HG02852 (cell line): ENCODE measurements around the gene STK40.

ENCODE experiments used
- ATAC-seq: cut with Tn5 transposase; IDR thresholded peaks from one replicate; pipeline ENCODE4 v1.9.1; 2021; ENCODE audit warnings: mild to moderate bottlenecking, moderate library complexity; ENCODE audit not compliant: unreplicated experiment

Gene STK40

GRCh38 chr1:36385410-36386264 lies at the start of gene STK40:
Gene STK40 (minus strand): TSS chr1:36385924. CDS start chr1:36361332, 24,592 bp downstream.
- peak; percentile 87 for ATAC-seq

- ATAC-seq: no peak
Measured at GRCh38 chr1:36433102-36433501, 47.4 kb upstream of the STK40 start.

GRCh38 chr1:36432616-36433015 lies 46.9 kb upstream of the STK40 start:
- no peak for ATAC-seq

- no peak for ATAC-seq
Measured at GRCh38 chr1:36425791-36426190, 40.1 kb upstream of the STK40 start.

GRCh38 chr1:36421649-36422048 lies 35.9 kb upstream of the STK40 start:
- ATAC-seq: no peak

- peak; percentile 74 for ATAC-seq
Measured at GRCh38 chr1:36420836-36421317, 35.2 kb upstream of the STK40 start.

- ATAC-seq: no peak
Measured at GRCh38 chr1:36420409-36420808, 34.7 kb upstream of the STK40 start.

- no peak for ATAC-seq
Measured at GRCh38 chr1:36419569-36419968, 33.8 kb upstream of the STK40 start.

- ATAC-seq: no peak
Measured at GRCh38 chr1:36419140-36419539, 33.4 kb upstream of the STK40 start.

GRCh38 chr1:36417931-36418330 lies 32.2 kb upstream of the STK40 start:
- ATAC-seq: no peak

GRCh38 chr1:36415661-36416326 lies 30.1 kb upstream of the STK40 start:
- ATAC-seq: no peak

GRCh38 chr1:36414384-36414783 lies 28.7 kb upstream of the STK40 start:
- no peak for ATAC-seq

GRCh38 chr1:36411674-36412648 lies 26.2 kb upstream of the STK40 start:
- ATAC-seq: no peak

GRCh38 chr1:36408479-36408878 lies 22.8 kb upstream of the STK40 start:
- ATAC-seq: no peak

GRCh38 chr1:36406440-36406839 lies 20.7 kb upstream of the STK40 start:
- no peak for ATAC-seq

GRCh38 chr1:36402504-36402890 lies 16.8 kb upstream of the STK40 start:
- no peak for ATAC-seq

- no peak for ATAC-seq
Measured at GRCh38 chr1:36401602-36402503, 16.1 kb upstream of the STK40 start.

- no peak for ATAC-seq
Measured at GRCh38 chr1:36400825-36401601, 15.3 kb upstream of the STK40 start.

GRCh38 chr1:36400514-36400824 lies 14.7 kb upstream of the STK40 start:
- ATAC-seq: no peak
